GM21528 (cell line): ENCODE data around the gene LHX4.

ENCODE experiments used
- ATAC-seq: cut with Tn5 transposase; IDR thresholded peaks from one replicate; pipeline ENCODE4 v1.9.1; 2021; ENCODE audit warnings: mild to moderate bottlenecking, moderate library complexity; ENCODE audit not compliant: unreplicated experiment, low FRiP score

The LHX4 gene

GRCh38 chr1:180241716-180242544, 11.9 kb downstream of the LHX4 start:
- ATAC-seq: no peak

- ATAC-seq: no peak
These were observed 13.6 kb downstream of the LHX4 start for GRCh38 chr1:180243517-180244221.

- ATAC-seq: no peak
These were observed 14.8 kb downstream of the LHX4 start for GRCh38 chr1:180244840-180245239.

GRCh38 chr1:180246579-180246978, 16.5 kb downstream of the LHX4 start:
- no peak for ATAC-seq

GRCh38 chr1:180247061-180247460, 17.0 kb downstream of the LHX4 start:
- ATAC-seq: no peak

GRCh38 chr1:180247580-180247979, 17.5 kb downstream of the LHX4 start:
- no peak for ATAC-seq

- ATAC-seq: no peak
These were observed 18.1 kb downstream of the LHX4 start for GRCh38 chr1:180248176-180248575.

GRCh38 chr1:180248731-180249681, 18.9 kb downstream of the LHX4 start:
- ATAC-seq: no peak

GRCh38 chr1:180249725-180250498, 19.8 kb downstream of the LHX4 start:
- no peak for ATAC-seq

GRCh38 chr1:180250499-180250770, 20.4 kb downstream of the LHX4 start:
- no peak for ATAC-seq

GRCh38 chr1:180250883-180251509, 20.9 kb downstream of the LHX4 start:
- ATAC-seq: no peak

GRCh38 chr1:180251526-180252305, 21.7 kb downstream of the LHX4 start:
- ATAC-seq: no peak

GRCh38 chr1:180252638-180253536, 22.8 kb downstream of the LHX4 start:
- no peak for ATAC-seq

GRCh38 chr1:180253585-180254495, 23.8 kb downstream of the LHX4 start:
- no peak for ATAC-seq

- no peak for ATAC-seq
These were observed 24.4 kb downstream of the LHX4 start for GRCh38 chr1:180254496-180254819.

- no peak for ATAC-seq
These were observed 24.8 kb downstream of the LHX4 start for GRCh38 chr1:180254854-180255253.
